ENCODE results near the gene PDE4B.
"Not testable (repeated sequence)": the region's sequence is repeated elsewhere in the genome, so short reads cannot be mapped to it uniquely, and the experiment has no call there.

The PDE4B gene

GRCh38 chr1:66375125-66375524, 582.4 kb downstream of the PDE4B start:
- DNase-seq = no peak

GRCh38 chr1:66380452-66381212, 587.9 kb downstream of the PDE4B start:
- DNase-seq = no peak

GRCh38 chr1:66381621-66382275, 589.1 kb downstream of the PDE4B start:
- DNase-seq = no peak

GRCh38 chr1:66383168-66383567, 590.5 kb downstream of the PDE4B start:
- DNase-seq = no peak

- no peak for DNase-seq
Measured at GRCh38 chr1:66383611-66384010, 590.9 kb downstream of the PDE4B start.

GRCh38 chr1:66384258-66384921, 591.7 kb downstream of the PDE4B start:
- no peak for DNase-seq

- DNase-seq = no peak
Measured at GRCh38 chr1:66386712-66387111, 594.0 kb downstream of the PDE4B start.

GRCh38 chr1:66388913-66389312, 596.2 kb downstream of the PDE4B start:
- DNase-seq = no peak

GRCh38 chr1:66393586-66394287, 601.0 kb downstream of the PDE4B start:
- DNase-seq = no peak

GRCh38 chr1:66394603-66395002, 601.9 kb downstream of the PDE4B start:
- DNase-seq = no peak

GRCh38 chr1:66395202-66396061, 602.7 kb downstream of the PDE4B start:
- no peak for DNase-seq

- no peak for DNase-seq
Measured at GRCh38 chr1:66396212-66396890, 603.7 kb downstream of the PDE4B start.

- no peak for DNase-seq
Measured at GRCh38 chr1:66397192-66397591, 604.5 kb downstream of the PDE4B start.

GRCh38 chr1:66399888-66400529, 607.3 kb downstream of the PDE4B start:
- DNase-seq = no peak

GRCh38 chr1:66400660-66401059, 608.0 kb downstream of the PDE4B start:
- no peak for DNase-seq

GRCh38 chr1:66401244-66401643, 608.5 kb downstream of the PDE4B start:
- DNase-seq = no peak

- DNase-seq = no peak
Measured at GRCh38 chr1:66402194-66402593, 609.5 kb downstream of the PDE4B start.

- no peak for DNase-seq
Measured at GRCh38 chr1:66403007-66403731, 610.5 kb downstream of the PDE4B start.

GRCh38 chr1:66405061-66405460, 612.4 kb downstream of the PDE4B start:
- DNase-seq = no peak

GRCh38 chr1:66411449-66411848, 618.8 kb downstream of the PDE4B start:
- not testable (repeated sequence) for DNase-seq

- no peak for DNase-seq
Measured at GRCh38 chr1:66412704-66413103, 620.0 kb downstream of the PDE4B start.

Data from activated naive CD4-positive, alpha-beta T cell treated with anti-CD3 and anti-CD28 coated beads, Interleukin-2, amount 50 U/mL, for 16 hours (primary cell).